Smooth muscle cell (in vitro differentiated cells): ENCODE measurements around the gene TRAPPC10. TPM values are rescaled to one million over a fixed set of nuclear protein-coding genes. Genes with fewer than 3 reads are reported as not detected.
A peak's percentile ranks its signal among the peaks of the same experiment; 100 is the strongest.

Source experiments
- DNase-seq: peaks from one replicate; lab custom pipeline; 2025; ENCODE audit not compliant: unreplicated experiment; lab: John Stamatoyannopoulos, UW
- H2AFZ ChIP-seq: fragments of 200-600 bp; sonication (generic); 2 replicates; pipeline ENCODE4 v1.6.0; 2016; ENCODE audit warnings: antibody characterized with exemption, low read depth, mild to moderate bottlenecking
- H3F3A ChIP-seq: fragments of 200-600 bp; sonication (generic); 2 replicates; pipeline ENCODE4 v1.6.0; 2017; ENCODE audit warnings: antibody characterized with exemption, low read depth
- H3K27ac ChIP-seq: fragments of 200-600 bp; sonication (generic); 2 replicates; pipeline ENCODE4 v1.5.1; 2016; ENCODE audit warnings: low read depth, mild to moderate bottlenecking
- H3K27me3 ChIP-seq: fragments of 200-600 bp; sonication (generic); 2 replicates; pipeline ENCODE4 v1.6.1; 2016; ENCODE audit warnings: low read depth, mild to moderate bottlenecking
- H3K36me3 ChIP-seq: fragments of 200-600 bp; sonication (generic); 2 replicates; pipeline ENCODE4 v1.5.1; 2016; ENCODE audit warnings: low read depth
- H3K4me1 ChIP-seq: fragments of 200-600 bp; sonication (generic); 2 replicates; pipeline ENCODE4 v1.5.1; 2016; ENCODE audit warnings: low read depth
- H3K4me2 ChIP-seq: fragments of 200-600 bp; sonication (generic); 2 replicates; pipeline ENCODE4 v1.6.0; 2016; ENCODE audit warnings: mild to moderate bottlenecking
- H3K4me3 ChIP-seq: fragments of 200-600 bp; sonication (generic); 2 replicates; pipeline ENCODE4 v1.5.1; 2016; ENCODE audit warnings: mild to moderate bottlenecking
- H3K79me2 ChIP-seq: fragments of 200-600 bp; sonication (generic); 2 replicates; pipeline ENCODE4 v1.6.0; 2016; ENCODE audit warnings: low read depth, mild to moderate bottlenecking
- H3K9ac ChIP-seq: fragments of 200-600 bp; sonication (generic); 2 replicates; pipeline ENCODE4 v1.6.0; 2016; ENCODE audit warnings: low read depth
- H3K9me3 ChIP-seq: fragments of 200-600 bp; sonication (generic); replicated peaks from 2 replicates; pipeline ENCODE4 v1.5.1; 2016; ENCODE audit warnings: low read depth
- H4K20me1 ChIP-seq: fragments of 200-600 bp; sonication (generic); 2 replicates; pipeline ENCODE4 v1.6.0; 2016; ENCODE audit warnings: low read depth
- WGBS: methylation state at CpG from one replicate; pipeline ENCODE4 v1.1.7; 2016; ENCODE audit warnings: low lambda C conversion rate; 5-methylcytosine and 5-hydroxymethylcytosine counted together
- polyA plus RNA-seq: library from polyadenylated mRNA; unstranded; fragments of >200 nt; fragmentation: Nextera tagmentation; extraction: Ambion mirVana; gene quantifications from 2 replicates; pipeline ENCODE4 v1.2.1, GENCODE V29; 2016
- total RNA-seq: library from RNA; depleted of rRNA; stranded (reverse); fragments of >200 nt; gene quantifications from 2 replicates; pipeline ENCODE4 v1.2.3, GENCODE V29; 2014
- TF ChIP-seq, protein P1 (sequence below): fragments of 200-600 bp; sonication (generic); IDR thresholded peaks from 2 replicates; pipeline ENCODE4 v1.5.1; 2017; ENCODE audit warnings: borderline replicate concordance, mild to moderate bottlenecking, antibody characterized with exemption; ENCODE audit not compliant: insufficient read depth, poor library complexity, severe bottlenecking

Gene TRAPPC10
- total and polyA plus RNA-seq, 2 experiments from 2014 or later = 7.9 to 16.9 TPM

DNA sequence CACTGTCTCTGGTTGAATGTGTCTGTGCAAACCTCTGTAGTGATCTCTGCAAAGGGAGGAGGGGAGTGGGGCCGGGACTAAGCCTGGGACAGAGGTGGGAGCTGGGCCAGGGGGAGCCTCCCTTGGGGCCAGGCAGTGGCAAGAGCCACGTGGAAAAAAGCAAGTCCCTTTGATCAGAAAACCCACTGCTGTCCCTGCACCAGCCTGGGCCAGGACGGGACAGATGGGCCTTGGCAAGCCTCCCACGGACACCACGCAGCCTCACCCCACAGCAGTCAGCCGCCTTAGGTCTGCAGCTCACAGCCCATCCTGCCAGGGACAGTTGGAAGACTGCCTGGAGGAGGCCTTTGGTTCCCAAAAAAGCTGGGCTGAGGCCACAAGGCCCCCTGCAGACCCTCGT is 11.7 kb upstream of the TRAPPC10 start:
- Histone ChIP-seq H3K27me3 (no peaks in the 10 kb centered on the region), H3K9ac (no peak overlapping the region), H3K27ac (no peak overlapping the region), H3K79me2 (no peaks in the 10 kb centered on the region), H3K36me3 (no peaks in the 10 kb centered on the region), H3K9me3 (no peaks in the 10 kb centered on the region), H4K20me1 (no peaks in the 10 kb centered on the region), H3F3A (peaks cover under 1% of the 10 kb centered on the region), H3K4me3 (no peak overlapping the region), H3K4me2 (no peak overlapping the region), H2AFZ (no peak overlapping the region), H3K4me1 (no peaks in the 10 kb centered on the region)
- TF ChIP-seq, protein P1, sequence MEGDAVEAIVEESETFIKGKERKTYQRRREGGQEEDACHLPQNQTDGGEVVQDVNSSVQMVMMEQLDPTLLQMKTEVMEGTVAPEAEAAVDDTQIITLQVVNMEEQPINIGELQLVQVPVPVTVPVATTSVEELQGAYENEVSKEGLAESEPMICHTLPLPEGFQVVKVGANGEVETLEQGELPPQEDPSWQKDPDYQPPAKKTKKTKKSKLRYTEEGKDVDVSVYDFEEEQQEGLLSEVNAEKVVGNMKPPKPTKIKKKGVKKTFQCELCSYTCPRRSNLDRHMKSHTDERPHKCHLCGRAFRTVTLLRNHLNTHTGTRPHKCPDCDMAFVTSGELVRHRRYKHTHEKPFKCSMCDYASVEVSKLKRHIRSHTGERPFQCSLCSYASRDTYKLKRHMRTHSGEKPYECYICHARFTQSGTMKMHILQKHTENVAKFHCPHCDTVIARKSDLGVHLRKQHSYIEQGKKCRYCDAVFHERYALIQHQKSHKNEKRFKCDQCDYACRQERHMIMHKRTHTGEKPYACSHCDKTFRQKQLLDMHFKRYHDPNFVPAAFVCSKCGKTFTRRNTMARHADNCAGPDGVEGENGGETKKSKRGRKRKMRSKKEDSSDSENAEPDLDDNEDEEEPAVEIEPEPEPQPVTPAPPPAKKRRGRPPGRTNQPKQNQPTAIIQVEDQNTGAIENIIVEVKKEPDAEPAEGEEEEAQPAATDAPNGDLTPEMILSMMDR = no peak
- WGBS = 74% methylated on average over 7 of the region's 7 CpGs
- no peak for DNase-seq

DNA sequence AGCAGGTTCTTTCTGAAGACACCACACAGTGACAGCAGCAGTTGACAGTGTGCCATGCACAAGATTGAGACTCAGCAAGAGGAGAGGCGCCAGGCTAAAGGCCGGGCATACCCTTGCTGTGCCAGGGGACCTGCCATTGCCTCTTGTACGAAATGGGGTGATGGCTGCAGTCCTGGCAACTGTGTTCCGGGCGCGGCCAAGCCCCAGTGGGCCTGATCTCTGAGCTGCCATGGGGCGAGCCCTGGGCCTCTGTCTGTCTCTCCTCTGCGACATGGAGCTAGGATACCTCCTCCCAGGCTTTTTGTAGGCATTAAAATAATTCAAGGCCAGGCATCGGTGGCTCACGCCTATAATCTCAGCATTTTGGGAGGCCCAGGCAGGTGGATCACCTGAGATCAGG is 9.6 kb upstream of the TRAPPC10 start:
- H3K36me3 ChIP-seq = no peaks in the 10 kb centered on the region
- H3K27ac ChIP-seq = no peak overlapping the region
- H4K20me1 ChIP-seq = no peaks in the 10 kb centered on the region
- H3K9me3 ChIP-seq = no peaks in the 10 kb centered on the region
- DNase-seq = no peak
- H3K27me3 ChIP-seq = no peaks in the 10 kb centered on the region
- TF ChIP-seq, protein P1 = no peak
- no peak overlapping the region for H3K4me3 ChIP-seq
- H3F3A ChIP-seq = peaks cover 18% of the 10 kb centered on the region
- H3K4me2 ChIP-seq = no peak overlapping the region
- no peak overlapping the region for H2AFZ ChIP-seq
- 94% methylated on average over 10 of the region's 10 CpGs for WGBS
- H3K4me1 ChIP-seq = peaks cover 6% of the 10 kb centered on the region
- no peak overlapping the region for H3K9ac ChIP-seq
- no peaks in the 10 kb centered on the region for H3K79me2 ChIP-seq

DNA sequence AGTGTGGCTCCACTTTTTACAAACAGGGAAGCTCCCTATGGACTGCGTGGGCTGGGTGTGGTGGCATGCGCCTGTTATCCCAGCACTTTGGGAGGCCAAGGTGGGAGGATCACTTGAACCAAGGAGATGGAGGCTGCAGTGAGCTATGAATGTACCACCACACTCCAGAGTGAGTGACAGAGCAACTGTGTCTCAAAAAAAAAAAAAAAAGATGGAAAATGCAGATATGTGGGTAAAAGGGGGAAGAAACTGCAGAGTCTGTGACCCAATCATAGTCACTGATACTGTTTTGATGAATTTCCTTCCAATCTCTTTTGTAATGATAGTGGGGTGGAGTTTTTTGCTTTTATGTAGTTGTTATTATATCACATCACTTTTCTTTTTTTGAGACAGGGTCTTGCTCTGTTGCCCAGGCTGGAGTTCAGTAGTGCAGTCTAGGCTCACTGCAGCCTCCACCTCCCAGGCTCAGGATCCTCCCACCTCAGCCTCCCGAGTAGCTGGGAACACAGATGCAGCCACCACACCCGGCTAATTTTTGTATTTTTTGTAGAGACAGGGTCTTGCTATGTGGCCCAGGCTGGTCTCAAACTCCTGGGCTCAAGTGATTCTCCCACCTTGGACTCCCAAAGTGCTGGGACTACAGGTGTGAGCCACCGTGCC is 8.7 kb upstream of the TRAPPC10 start:
- no peaks in the 10 kb centered on the region for H3K9me3 ChIP-seq
- no peak overlapping the region for H3K4me3 ChIP-seq
- no peak overlapping the region for H3K4me2 ChIP-seq
- TF ChIP-seq, protein P1 = no peak
- H3K36me3 ChIP-seq = no peaks in the 10 kb centered on the region
- no peaks in the 10 kb centered on the region for H4K20me1 ChIP-seq
- peaks cover 23% of the 10 kb centered on the region for H3F3A ChIP-seq
- H3K4me1 ChIP-seq = peaks cover 6% of the 10 kb centered on the region
- H3K79me2 ChIP-seq = no peaks in the 10 kb centered on the region
- 96% methylated on average over 5 of the region's 5 CpGs for WGBS
- no peak overlapping the region for H2AFZ ChIP-seq
- no peak overlapping the region for H3K9ac ChIP-seq
- no peak for DNase-seq
- no peak overlapping the region for H3K27ac ChIP-seq
- H3K27me3 ChIP-seq = no peaks in the 10 kb centered on the region

DNA sequence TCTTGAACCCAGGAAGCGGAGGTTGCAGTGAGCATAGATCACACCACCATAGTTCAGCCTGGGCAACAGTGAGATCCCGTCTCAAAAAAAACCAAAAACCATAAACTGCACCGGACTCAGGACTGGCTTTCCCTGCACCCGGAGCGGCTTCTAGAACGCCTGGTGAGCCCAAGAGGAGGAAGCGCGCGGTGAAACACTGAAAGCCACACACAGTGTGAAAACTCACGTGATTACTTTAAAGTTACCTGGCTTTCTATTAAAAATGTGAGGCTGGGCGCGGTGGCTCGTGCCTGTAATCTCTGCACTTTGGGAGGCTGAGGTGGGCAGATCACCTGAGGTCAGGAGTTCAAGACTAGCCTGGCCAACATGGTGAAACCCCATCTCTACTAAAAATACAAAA is 7.0 kb upstream of the TRAPPC10 start:
- H3K4me2 ChIP-seq = no peak overlapping the region
- no peaks in the 10 kb centered on the region for H3K9me3 ChIP-seq
- no peaks in the 10 kb centered on the region for H3K27me3 ChIP-seq
- H3K27ac ChIP-seq = peak overlapping the region; percentile 88
- no peak overlapping the region for H3K4me3 ChIP-seq
- H4K20me1 ChIP-seq = no peaks in the 10 kb centered on the region
- WGBS = 94% methylated on average over 13 of the region's 13 CpGs
- no peak overlapping the region for H3K9ac ChIP-seq
- DNase-seq = no peak
- peaks cover 6% of the 10 kb centered on the region for H3K4me1 ChIP-seq
- H3F3A ChIP-seq = peaks cover 23% of the 10 kb centered on the region
- H3K36me3 ChIP-seq = no peaks in the 10 kb centered on the region
- no peak overlapping the region for H2AFZ ChIP-seq
- TF ChIP-seq, protein P1 = no peak
- H3K79me2 ChIP-seq = no peaks in the 10 kb centered on the region
